ENCODE data around the gene RIC8A.

RIC8A gene

GRCh38 chr11:202490-202889 lies 5.0 kb upstream of the RIC8A start:
- Histone ChIP-seq H3K4me2 (ENCODE audit: low read length) (no peak overlapping the region), H3K4me3 (ENCODE audit: low read depth, low read length, poor library complexity, severe bottlenecking) (no peak overlapping the region), H3K9ac (ENCODE audit: low read length) (no peak overlapping the region), H3K4me1 (ENCODE audit: insufficient read depth, low read length, severe bottlenecking) (peaks cover 10% of the 10 kb centered on the region), H2AFZ (ENCODE audit: low read length) (no peak overlapping the region), H3K36me3 (ENCODE audit: insufficient read depth, low read length) (peaks cover 29% of the 10 kb centered on the region), H3K27ac (ENCODE audit: low read depth, low read length, poor library complexity, severe bottlenecking) (no peak overlapping the region), H3K27me3 (ENCODE audit: insufficient read depth, low read length) (no peaks in the 10 kb centered on the region), H4K20me1 (ENCODE audit: insufficient read depth, low read length) (no peaks in the 10 kb centered on the region), H3K9me2 (ENCODE audit: low read depth, low read length) (no peaks in the 10 kb centered on the region), H3K9me3 (ENCODE audit: low read length) (no peaks in the 10 kb centered on the region), H3K79me2 (ENCODE audit: insufficient read depth, low read length) (no peaks in the 10 kb centered on the region), H3F3A (ENCODE audit: insufficient read depth, low read length) (no peaks in the 10 kb centered on the region)
- no peak for TF ChIP-seq CTCF (IDR thresholded peaks at IDR 0.05; ENCODE audit: low read length)
- TF ChIP-seq EZH2 (IDR thresholded peaks at IDR 0.05; ENCODE audit: borderline replicate concordance, low read length) = no peak

- H3K9me3 ChIP-seq (ENCODE audit: low read length) = no peaks in the 10 kb centered on the region
- H3K27ac ChIP-seq (ENCODE audit: low read depth, low read length, poor library complexity, severe bottlenecking) = no peak overlapping the region
- H3F3A ChIP-seq (ENCODE audit: insufficient read depth, low read length) = no peaks in the 10 kb centered on the region
- no peaks in the 10 kb centered on the region for H3K79me2 ChIP-seq (ENCODE audit: insufficient read depth, low read length)
- no peaks in the 10 kb centered on the region for H3K27me3 ChIP-seq (ENCODE audit: insufficient read depth, low read length)
- H3K36me3 ChIP-seq (ENCODE audit: insufficient read depth, low read length) = peaks cover 29% of the 10 kb centered on the region
- H3K4me2 ChIP-seq (ENCODE audit: low read length) = no peak overlapping the region
- no peaks in the 10 kb centered on the region for H3K9me2 ChIP-seq (ENCODE audit: low read depth, low read length)
- no peaks in the 10 kb centered on the region for H4K20me1 ChIP-seq (ENCODE audit: insufficient read depth, low read length)
- H3K4me1 ChIP-seq (ENCODE audit: insufficient read depth, low read length, severe bottlenecking) = peaks cover 10% of the 10 kb centered on the region
- TF ChIP-seq CTCF (IDR thresholded peaks at IDR 0.05; ENCODE audit: low read length) (no peak), EZH2 (IDR thresholded peaks at IDR 0.05; ENCODE audit: borderline replicate concordance, low read length) (no peak)
- no peak overlapping the region for H2AFZ ChIP-seq (ENCODE audit: low read length)
- no peak overlapping the region for H3K9ac ChIP-seq (ENCODE audit: low read length)
- H3K4me3 ChIP-seq (ENCODE audit: low read depth, low read length, poor library complexity, severe bottlenecking) = no peak overlapping the region
Observed at GRCh38 chr11:203056-203944, 4.2 kb upstream of the RIC8A start.

- Histone ChIP-seq H3K79me2 (ENCODE audit: insufficient read depth, low read length) (no peaks in the 10 kb centered on the region), H3K4me2 (ENCODE audit: low read length) (no peak overlapping the region), H4K20me1 (ENCODE audit: insufficient read depth, low read length) (no peaks in the 10 kb centered on the region), H3K4me3 (ENCODE audit: low read depth, low read length, poor library complexity, severe bottlenecking) (no peak overlapping the region), H3K27ac (ENCODE audit: low read depth, low read length, poor library complexity, severe bottlenecking) (no peak overlapping the region), H3K36me3 (ENCODE audit: insufficient read depth, low read length) (peaks cover 29% of the 10 kb centered on the region), H3K9ac (ENCODE audit: low read length) (no peak overlapping the region), H3K4me1 (ENCODE audit: insufficient read depth, low read length, severe bottlenecking) (peaks cover 11% of the 10 kb centered on the region), H3K27me3 (ENCODE audit: insufficient read depth, low read length) (no peaks in the 10 kb centered on the region), H2AFZ (ENCODE audit: low read length) (no peak overlapping the region), H3K9me3 (ENCODE audit: low read length) (no peaks in the 10 kb centered on the region), H3K9me2 (ENCODE audit: low read depth, low read length) (no peaks in the 10 kb centered on the region), H3F3A (ENCODE audit: insufficient read depth, low read length) (no peaks in the 10 kb centered on the region)
- TF ChIP-seq EZH2 (IDR thresholded peaks at IDR 0.05; ENCODE audit: borderline replicate concordance, low read length) = no peak
- no peak for TF ChIP-seq CTCF (IDR thresholded peaks at IDR 0.05; ENCODE audit: low read length)
Observed at GRCh38 chr11:203945-204586, 3.4 kb upstream of the RIC8A start.

All from OCI-LY1 (cell line).